Measurements from ENCODE around the gene TMEM38B.

GRCh38 chr9:105656131-105656921, 38.0 kb upstream of the TMEM38B start:
- peak in 2 of 6 experiments; percentile 39 to 52 for TF ChIP-seq CTCF (IDR thresholded peaks at IDR 0.05)
- no peak for TF ChIP-seq POLR2A (IDR thresholded peaks at IDR 0.05)

All from thyroid gland (tissue), 4 donors.